Measurements from ENCODE around the gene MKI67. TPM values are rescaled to one million over a fixed set of nuclear protein-coding genes. Genes with fewer than 3 reads are reported as not detected.

The MKI67 gene
- total and polyA plus RNA-seq, 2 donors (not counting 1 experiment from before 2014, with no cell fraction given), result 0.36 to 0.47 TPM

GRCh38 chr10:128147064-128147463 is 20.8 kb upstream of the MKI67 start:
- peak; percentile 84 for ATAC-seq (ENCODE audit: low read depth)
- intact Hi-C loops (cut with micrococcal nuclease), result loop anchor here (1.0 to 5.0 kb wide), 5 partner anchors 21 to 1965 kb away; partner anchors contain the start of genes C10orf143, MKI67 and PTPRE
- Histone ChIP-seq H3K4me1 (ENCODE audit: control insufficient read depth in 2 of 2, insufficient read depth in 2 of 2, low read length in 2 of 2) (peaks cover 16 to 24% of the 10 kb centered on the region in 2 donors), H3K27ac (ENCODE audit: low read length in 2 of 2) (peak overlapping the region; percentile 27 to 45), H3K79me2 (ENCODE audit: control insufficient read depth, insufficient read depth, low read length) (no peaks in the 10 kb centered on the region), H3K36me3 (replicated peaks in 1 of 2; ENCODE audit: control extremely low read depth in 1 of 2, control insufficient read depth in 1 of 2, extremely low read depth in 1 of 2, insufficient read depth in 2 of 2, low read length in 1 of 2) (no peaks in the 10 kb centered on the region), H2AFZ (ENCODE audit: insufficient read depth, low read depth, low read length, poor library complexity, severe bottlenecking) (no peak overlapping the region), H3K4me2 (replicated peaks; ENCODE audit: low read depth, low read length, poor library complexity, severe bottlenecking) (peak overlapping the region; percentile 51), H3K9ac (ENCODE audit: low read length) (peak overlapping the region; percentile 10), H3K27me3 (replicated peaks in 1 of 4; ENCODE audit: control extremely low read depth in 1 of 4, control insufficient read depth in 3 of 4, insufficient read depth in 4 of 4, low read length in 3 of 4) (peaks cover 0 to 5% (median 2%) of the 10 kb centered on the region in 4 experiments), H4K20me1 (ENCODE audit: control insufficient read depth, insufficient read depth, low read length, poor library complexity, severe bottlenecking) (no peaks in the 10 kb centered on the region), H3K4me3 (ENCODE audit: control extremely low read depth in 1 of 5, extremely low read depth in 1 of 5, insufficient read depth in 1 of 5, low read depth in 2 of 5, low read length in 4 of 5) (no peak overlapping the region), H3K9me3 (ENCODE audit: control extremely low read depth in 1 of 3, control insufficient read depth in 2 of 3, insufficient read depth in 1 of 3, low read length in 2 of 3) (peaks cover 1 to 36% (median 15%) of the 10 kb centered on the region in 3 donors)
- peak overlapping the region; percentile 20 for H3K4me3 Mint-ChIP-seq
- DNase-seq, result peak; percentile 83
- no peak for TF ChIP-seq CTCF (IDR thresholded peaks at IDR 0.05)
- TF ChIP-seq EZH2 (IDR thresholded peaks at IDR 0.05; ENCODE audit: borderline replicate concordance, insufficient read depth, low read depth, low read length, poor library complexity, severe bottlenecking), result no peak
- CTCF ChIA-PET, result no interaction called here
- no CpG with 5 or more reads among the region's 4 CpGs for WGBS (ENCODE audit: insufficient coverage)
- H3K27ac Mint-ChIP-seq, result peak overlapping the region; percentile 4
- H3K27me3 Mint-ChIP-seq, result peaks cover 7% of the 10 kb centered on the region
- peaks cover 10% of the 10 kb centered on the region for H3K9me3 Mint-ChIP-seq (ENCODE audit: insufficient read depth)
- H3K4me1 Mint-ChIP-seq, result peaks cover 36% of the 10 kb centered on the region
- POLR2A ChIA-PET, result no interaction called here

- no peaks in the 10 kb centered on the region for H3K27me3 Mint-ChIP-seq
- H3K9me3 Mint-ChIP-seq (ENCODE audit: insufficient read depth), result peaks cover 10% of the 10 kb centered on the region
- H4K20me1 ChIP-seq (ENCODE audit: control insufficient read depth, insufficient read depth, low read length, poor library complexity, severe bottlenecking), result no peaks in the 10 kb centered on the region
- no peak overlapping the region for H3K9ac ChIP-seq (ENCODE audit: low read length)
- no peak overlapping the region for H3K27ac Mint-ChIP-seq
- H3K4me3 Mint-ChIP-seq, result no peak overlapping the region
- WGBS (ENCODE audit: insufficient coverage), result no CpG with 5 or more reads among the region's 1 CpG
- H3K4me1 Mint-ChIP-seq, result peaks cover 29% of the 10 kb centered on the region
- no peak for DNase-seq
- no peak overlapping the region for H3K4me3 ChIP-seq (ENCODE audit: control extremely low read depth in 1 of 5, extremely low read depth in 1 of 5, insufficient read depth in 1 of 5, low read depth in 2 of 5, low read length in 4 of 5)
- ChIA-PET CTCF (interaction anchor here (1.3 to 1.6 kb wide), 2 partner anchors 16 to 75 kb away, joined by 3 to 6 read pairs; no protein-coding TSS in a partner anchor), POLR2A (no interaction called here)
- TF ChIP-seq EZH2 (IDR thresholded peaks at IDR 0.05; ENCODE audit: borderline replicate concordance, insufficient read depth, low read depth, low read length, poor library complexity, severe bottlenecking) (no peak), CTCF (IDR thresholded peaks at IDR 0.05) (no peak)
- no peaks in the 10 kb centered on the region for H3K36me3 ChIP-seq (replicated peaks in 1 of 2; ENCODE audit: control extremely low read depth in 1 of 2, control insufficient read depth in 1 of 2, extremely low read depth in 1 of 2, insufficient read depth in 2 of 2, low read length in 1 of 2)
- no peak overlapping the region for H2AFZ ChIP-seq (ENCODE audit: insufficient read depth, low read depth, low read length, poor library complexity, severe bottlenecking)
- no peaks in the 10 kb centered on the region for H3K79me2 ChIP-seq (ENCODE audit: control insufficient read depth, insufficient read depth, low read length)
- H3K27me3 ChIP-seq (replicated peaks in 1 of 4; ENCODE audit: control extremely low read depth in 1 of 4, control insufficient read depth in 3 of 4, insufficient read depth in 4 of 4, low read length in 3 of 4), result peaks cover 0 to 3% (median 0%) of the 10 kb centered on the region in 4 experiments
- intact Hi-C loops (cut with micrococcal nuclease), result no loop called here
- H3K9me3 ChIP-seq (ENCODE audit: control extremely low read depth in 1 of 3, control insufficient read depth in 2 of 3, insufficient read depth in 1 of 3, low read length in 2 of 3), result peaks cover 1 to 36% (median 15%) of the 10 kb centered on the region in 3 donors
- no peak for ATAC-seq (ENCODE audit: low read depth)
- no peak overlapping the region for H3K27ac ChIP-seq (ENCODE audit: low read length in 2 of 2)
- H3K4me1 ChIP-seq (ENCODE audit: control insufficient read depth in 2 of 2, insufficient read depth in 2 of 2, low read length in 2 of 2), result peaks cover 12 to 18% of the 10 kb centered on the region in 2 donors
- H3K4me2 ChIP-seq (replicated peaks; ENCODE audit: low read depth, low read length, poor library complexity, severe bottlenecking), result no peak overlapping the region
Measured at GRCh38 chr10:128144547-128144946, 18.3 kb upstream of the MKI67 start.

Data from B cell (primary cell).